Measurements from ENCODE around the gene FARP1. TPM values are rescaled to one million over a fixed set of nuclear protein-coding genes. Genes with fewer than 3 reads are reported as not detected.

FARP1 gene
- total RNA-seq, 6 experiments from 2014 or later = 44.9 to 104 (median 80.0) TPM

DNA sequence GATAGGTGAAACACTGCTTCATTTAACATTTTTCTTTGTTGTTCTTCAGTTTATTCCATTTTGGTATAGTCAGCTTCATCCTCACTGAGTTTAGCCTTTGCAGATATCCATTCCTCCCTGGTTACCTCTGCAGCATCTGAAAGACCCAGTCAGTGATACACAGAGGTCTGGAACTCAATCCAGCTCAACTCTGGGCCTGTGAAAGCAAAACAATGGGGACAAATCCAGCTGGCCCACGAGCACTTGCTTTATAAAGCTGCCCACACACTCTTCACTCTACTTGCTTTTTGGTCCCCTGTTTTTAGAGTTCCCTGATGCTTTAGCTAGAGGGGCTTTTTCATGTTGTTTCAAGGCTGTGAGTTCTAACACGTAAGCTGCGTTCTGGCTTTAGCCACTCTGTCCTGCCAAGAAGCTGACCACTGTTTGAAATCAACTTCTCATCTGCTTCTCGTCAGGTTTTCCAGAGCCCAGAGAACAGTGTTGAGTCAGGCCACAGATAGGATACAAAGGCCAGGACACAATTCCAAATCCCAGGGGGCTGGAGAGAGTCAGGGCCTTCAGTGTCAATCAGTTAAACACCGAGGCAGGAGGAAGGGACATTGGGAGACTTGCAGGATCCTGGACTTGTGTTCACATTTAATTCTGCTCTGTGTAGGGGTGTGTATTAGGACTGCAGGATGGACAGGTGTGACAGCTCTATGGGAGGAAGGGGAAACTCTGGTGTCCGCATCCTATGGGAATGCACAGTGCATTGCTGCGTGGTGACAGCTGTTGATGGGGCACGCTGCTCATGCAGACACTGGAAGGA lies 117.7 kb downstream of the FARP1 start:
- DNase-seq = no peak
- 68% methylated on average over 6 of the region's 8 CpGs for WGBS (ENCODE audit: insufficient coverage, low coverage, low lambda C conversion rate, missing lambda C conversion rate)
- intact Hi-C loops (cut with DNase I) = no loop called here
- Histone ChIP-seq H3K9me3 (no peaks in the 10 kb centered on the region), H3K36me3 (no peaks in the 10 kb centered on the region), H3K4me1 (peaks cover 0 to 44% (median 13%) of the 10 kb centered on the region in 4 donors), H3K27ac (peak overlapping the region in 1 of 3 donors; percentile 26), H3K4me3 (no peak overlapping the region), H3K27me3 (no peaks in the 10 kb centered on the region)
- TF ChIP-seq CTCF (IDR thresholded peaks at IDR 0.05) = no peak
- no peak for TF ChIP-seq POLR2A (IDR thresholded peaks at IDR 0.05)
- ATAC-seq = peak in 2 of 4 donors; percentile 40 to 41

DNA sequence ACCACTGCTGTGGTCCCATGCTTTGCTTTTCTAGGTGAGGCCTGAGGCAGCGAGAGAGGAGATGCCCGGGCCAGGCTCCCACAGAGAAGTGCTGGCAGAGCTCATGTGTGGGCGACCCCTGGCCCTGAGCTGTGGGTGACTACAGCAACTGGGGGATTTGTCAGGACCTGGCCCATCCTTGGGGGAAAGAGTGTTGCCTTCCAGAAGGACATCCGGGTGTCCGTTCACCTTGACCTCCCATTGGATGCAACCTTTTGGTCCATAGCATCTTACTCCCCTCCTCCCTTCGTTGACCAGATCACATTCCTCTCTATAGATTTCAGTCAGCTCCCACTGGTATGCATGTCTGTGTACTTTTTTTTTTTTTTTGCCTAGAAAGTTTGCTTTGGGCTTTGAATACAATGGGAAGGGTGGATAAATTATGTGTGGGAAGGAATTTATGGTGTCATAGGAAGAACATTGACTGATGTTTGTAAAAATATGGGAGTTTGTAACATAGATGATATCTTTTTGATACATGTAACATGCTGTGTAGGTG lies 118.3 kb downstream of the FARP1 start:
- Histone ChIP-seq H3K27me3 (no peaks in the 10 kb centered on the region), H3K27ac (no peak overlapping the region), H3K36me3 (no peaks in the 10 kb centered on the region), H3K4me3 (no peak overlapping the region), H3K4me1 (peaks cover 0 to 44% (median 13%) of the 10 kb centered on the region in 4 donors), H3K9me3 (no peaks in the 10 kb centered on the region)
- ATAC-seq = peak in 1 of 4 donors; percentile 9
- 86% methylated on average over 2 of the region's 6 CpGs for WGBS (ENCODE audit: insufficient coverage, low coverage, low lambda C conversion rate, missing lambda C conversion rate)
- TF ChIP-seq POLR2A (IDR thresholded peaks at IDR 0.05) (no peak), CTCF (IDR thresholded peaks at IDR 0.05) (no peak)
- intact Hi-C loops (cut with DNase I) = no loop called here
- DNase-seq = no peak

- WGBS (ENCODE audit: insufficient coverage, low coverage, low lambda C conversion rate, missing lambda C conversion rate) = 94% methylated on average over 5 of the region's 5 CpGs
- Histone ChIP-seq H3K27me3 (no peaks in the 10 kb centered on the region), H3K36me3 (no peaks in the 10 kb centered on the region), H3K4me1 (peaks cover 0 to 38% (median 15%) of the 10 kb centered on the region in 4 donors), H3K27ac (no peak overlapping the region), H3K9me3 (no peaks in the 10 kb centered on the region), H3K4me3 (no peak overlapping the region)
- DNase-seq = no peak
- no peak for ATAC-seq
- intact Hi-C loops (cut with DNase I) = no loop called here
- TF ChIP-seq POLR2A (IDR thresholded peaks at IDR 0.05) = no peak
- no peak for TF ChIP-seq CTCF (IDR thresholded peaks at IDR 0.05)
These were observed 119.4 kb downstream of the FARP1 start for GRCh38 chr13:98262292-98262691.

GRCh38 chr13:98263841-98264240 lies 120.9 kb downstream of the FARP1 start:
- Histone ChIP-seq H3K9me3 (no peaks in the 10 kb centered on the region), H3K27me3 (no peaks in the 10 kb centered on the region), H3K27ac (no peak overlapping the region), H3K36me3 (no peaks in the 10 kb centered on the region), H3K4me1 (peaks cover 0 to 38% (median 14%) of the 10 kb centered on the region in 4 donors), H3K4me3 (no peak overlapping the region)
- ATAC-seq (no peak), DNase-seq (no peak)
- intact Hi-C loops (cut with DNase I) = no loop called here
- no peak for TF ChIP-seq POLR2A (IDR thresholded peaks at IDR 0.05)
- no peak for TF ChIP-seq CTCF (IDR thresholded peaks at IDR 0.05)
- WGBS (ENCODE audit: insufficient coverage, low coverage, low lambda C conversion rate, missing lambda C conversion rate) = 19% methylated on average over 2 of the region's 2 CpGs
